HG03139 (cell line): ENCODE measurements around the gene UQCC5.

Source experiments
- ATAC-seq: cut with Tn5 transposase; IDR thresholded peaks from one replicate; pipeline ENCODE4 v1.9.1; 2021; ENCODE audit not compliant: unreplicated experiment

UQCC5 gene

DNA sequence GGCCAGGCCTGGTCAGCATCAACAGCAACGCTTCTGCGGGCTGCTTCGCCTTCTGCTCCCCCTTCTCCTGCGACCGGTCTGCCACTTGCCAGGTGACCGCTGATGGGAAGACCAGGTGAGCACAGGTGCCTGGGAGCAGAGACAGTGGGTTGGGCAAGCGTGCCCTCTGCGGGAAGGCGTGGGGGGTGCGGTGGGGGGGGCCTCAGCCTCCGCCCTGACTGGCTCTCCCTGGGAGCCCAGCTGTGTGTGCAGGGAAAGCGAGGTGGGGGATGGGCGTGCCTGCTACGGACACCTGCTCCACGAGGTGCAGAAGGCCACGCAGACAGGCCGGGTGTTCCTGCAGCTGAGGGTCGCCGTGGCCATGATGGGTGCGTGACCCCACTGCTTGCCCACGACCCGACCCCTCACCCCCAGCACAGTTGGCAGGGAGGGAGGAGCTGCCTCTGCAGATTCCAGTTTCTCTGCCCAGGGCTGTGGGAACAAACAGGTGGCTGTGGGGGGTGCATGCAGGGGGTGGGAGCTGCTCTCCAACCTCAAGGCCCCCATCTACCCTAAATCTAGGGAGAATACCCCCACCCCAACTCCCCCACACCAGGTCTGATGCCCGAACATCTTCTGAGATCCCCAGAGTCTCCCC lies 32.5 kb upstream of the UQCC5 start:
- no peak for ATAC-seq

DNA sequence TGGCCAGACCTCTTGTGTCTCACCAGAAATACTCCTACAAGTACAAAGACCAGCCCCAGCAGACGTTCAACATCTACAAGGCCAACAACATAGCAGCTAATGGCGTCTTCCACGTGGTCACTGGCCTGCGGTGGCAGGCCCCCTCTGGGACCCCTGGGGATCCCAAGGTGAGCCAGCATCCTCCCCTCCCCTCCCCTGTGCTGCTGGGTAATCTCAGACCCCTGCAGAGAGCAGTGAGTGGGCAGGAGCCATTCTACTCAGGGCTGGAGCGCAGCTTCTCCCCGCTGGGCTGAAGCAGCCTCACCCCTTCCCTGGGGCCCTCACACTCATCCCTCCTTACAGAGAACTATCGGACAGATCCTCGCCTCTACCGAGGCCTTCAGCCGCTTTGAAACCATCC lies 31.4 kb upstream of the UQCC5 start:
- no peak for ATAC-seq

DNA sequence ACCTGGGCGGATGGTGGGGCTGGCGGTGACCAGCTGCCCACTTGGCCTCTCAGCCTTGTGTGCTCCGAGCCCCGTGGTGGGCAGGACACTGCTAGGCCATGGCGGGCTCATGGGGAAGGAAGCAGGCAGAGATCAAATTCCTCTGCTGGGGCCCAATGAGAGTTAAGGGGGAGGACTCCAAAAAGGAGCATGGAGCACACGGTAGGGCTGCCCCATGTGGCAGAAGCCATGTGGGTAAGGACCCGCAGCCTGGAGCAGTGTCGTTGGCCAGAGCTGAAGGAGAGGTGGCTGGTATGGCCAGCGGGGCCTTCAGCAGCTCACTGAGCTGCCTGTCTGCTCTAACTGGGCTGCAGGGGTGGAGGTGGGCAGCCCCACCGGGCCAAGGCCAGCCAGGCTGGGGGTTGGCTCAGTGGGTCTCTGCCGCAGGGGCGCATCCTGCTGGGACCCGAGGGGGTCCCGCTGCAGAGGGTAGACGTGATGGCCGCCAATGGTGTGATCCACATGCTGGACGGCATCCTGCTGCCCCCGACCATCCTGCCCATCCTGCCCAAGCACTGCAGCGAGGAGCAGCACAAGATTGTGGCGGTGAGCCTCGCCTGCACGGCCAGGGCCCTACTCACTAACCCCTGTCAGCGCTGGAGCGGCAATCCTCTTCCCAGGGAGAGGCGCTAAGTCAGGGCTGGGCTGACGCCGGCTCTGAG lies 30.0 kb upstream of the UQCC5 start:
- no peak for ATAC-seq

DNA sequence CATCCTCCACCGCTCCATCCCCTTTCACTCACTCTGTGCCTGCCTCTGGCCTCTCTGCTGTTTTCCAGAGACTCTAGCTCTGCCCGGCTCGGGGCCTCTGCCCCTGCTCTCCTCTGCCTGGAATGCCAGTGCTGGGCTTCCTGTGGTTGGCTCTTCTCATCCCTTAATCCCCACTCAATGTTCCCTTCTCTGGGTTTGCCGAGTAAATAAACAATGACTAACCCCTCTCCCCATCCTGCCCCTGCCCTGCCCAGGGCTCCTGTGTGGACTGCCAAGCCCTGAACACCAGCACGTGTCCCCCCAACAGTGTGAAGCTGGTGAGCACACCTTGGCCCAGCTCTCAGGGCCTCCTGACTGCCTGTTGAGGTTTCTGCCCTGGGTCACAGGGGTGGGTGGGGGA lies 29.0 kb upstream of the UQCC5 start:
- ATAC-seq, result no peak

DNA sequence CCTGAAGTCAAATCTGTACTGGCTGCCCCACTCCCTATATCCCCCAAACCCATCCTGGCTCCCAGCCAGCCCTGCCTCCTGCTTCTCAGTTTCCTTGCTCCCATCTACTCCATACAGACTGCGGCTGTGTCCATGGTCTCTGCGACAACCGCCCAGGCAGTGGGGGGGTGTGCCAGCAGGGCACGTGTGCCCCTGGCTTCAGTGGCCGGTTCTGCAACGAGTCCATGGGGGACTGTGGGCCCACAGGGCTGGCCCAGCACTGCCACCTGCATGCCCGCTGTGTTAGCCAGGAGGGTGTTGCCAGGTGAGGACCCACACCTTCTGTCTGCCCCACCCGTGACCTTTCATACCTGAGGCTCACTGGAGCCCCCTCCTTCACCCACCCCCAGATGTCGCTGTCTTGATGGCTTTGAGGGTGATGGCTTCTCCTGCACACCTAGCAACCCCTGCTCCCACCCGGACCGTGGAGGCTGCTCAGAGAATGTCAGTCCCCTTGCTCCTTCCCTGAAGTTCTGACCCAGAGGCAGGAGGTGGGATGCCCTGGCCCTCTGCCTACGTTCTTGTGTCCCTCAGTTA lies 26.6 kb upstream of the UQCC5 start:
- no peak for ATAC-seq

DNA sequence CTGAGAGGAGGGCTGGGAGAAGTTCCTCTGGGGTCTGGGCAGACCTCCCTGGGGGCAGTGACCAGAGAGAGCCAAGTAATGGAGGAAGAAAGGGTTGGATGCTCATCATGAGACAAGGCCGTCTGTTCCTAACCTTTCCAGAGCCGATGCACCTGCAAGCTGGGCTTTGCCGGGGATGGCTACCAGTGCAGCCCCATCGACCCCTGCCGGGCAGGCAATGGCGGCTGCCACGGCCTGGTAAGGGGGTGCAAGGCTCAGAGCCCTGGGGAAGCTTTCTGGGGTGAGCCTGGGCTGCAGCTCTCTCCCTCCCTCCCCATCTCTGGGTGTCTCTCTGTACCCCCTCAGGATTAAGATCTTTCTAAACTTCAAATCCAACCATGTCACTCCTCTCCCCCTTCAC lies 24.9 kb upstream of the UQCC5 start:
- no peak for ATAC-seq

DNA sequence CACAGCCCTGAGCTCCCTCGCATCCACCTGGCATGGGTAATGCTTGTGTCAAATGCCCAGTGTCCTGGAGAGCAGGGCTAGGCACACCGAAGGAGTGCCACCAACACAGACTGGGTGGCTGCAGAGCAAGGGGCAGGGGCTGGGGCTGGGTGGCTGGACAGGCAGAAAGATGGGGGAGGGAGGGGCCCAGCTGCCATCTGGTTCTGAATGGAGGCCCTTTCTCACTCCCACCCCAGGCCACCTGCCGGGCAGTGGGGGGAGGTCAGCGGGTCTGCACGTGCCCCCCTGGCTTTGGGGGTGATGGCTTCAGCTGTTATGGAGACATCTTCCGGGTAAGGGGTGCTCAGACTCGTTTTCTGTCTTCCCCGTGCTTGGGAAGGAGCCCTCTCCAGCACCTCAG lies 24.3 kb upstream of the UQCC5 start:
- ATAC-seq, result no peak

DNA sequence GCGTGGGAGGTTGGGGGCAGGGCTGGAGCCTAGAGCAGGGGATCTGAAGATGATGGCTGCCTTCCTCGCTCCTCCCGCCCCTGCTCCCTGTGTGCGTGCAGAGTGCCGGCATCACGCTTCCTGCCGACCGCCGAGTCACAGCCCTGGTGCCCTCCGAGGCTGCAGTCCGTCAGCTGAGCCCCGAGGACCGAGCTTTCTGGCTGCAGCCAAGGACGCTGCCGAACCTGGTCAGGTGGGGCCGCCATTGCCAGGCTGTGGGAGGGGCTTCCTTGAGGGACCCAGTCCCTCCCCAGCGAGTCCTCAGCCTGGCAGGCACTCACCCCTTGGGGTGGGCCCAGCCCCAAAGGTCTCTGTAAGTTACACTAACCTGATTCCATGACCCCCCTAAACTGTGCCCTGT lies 23.7 kb upstream of the UQCC5 start:
- no peak for ATAC-seq

DNA sequence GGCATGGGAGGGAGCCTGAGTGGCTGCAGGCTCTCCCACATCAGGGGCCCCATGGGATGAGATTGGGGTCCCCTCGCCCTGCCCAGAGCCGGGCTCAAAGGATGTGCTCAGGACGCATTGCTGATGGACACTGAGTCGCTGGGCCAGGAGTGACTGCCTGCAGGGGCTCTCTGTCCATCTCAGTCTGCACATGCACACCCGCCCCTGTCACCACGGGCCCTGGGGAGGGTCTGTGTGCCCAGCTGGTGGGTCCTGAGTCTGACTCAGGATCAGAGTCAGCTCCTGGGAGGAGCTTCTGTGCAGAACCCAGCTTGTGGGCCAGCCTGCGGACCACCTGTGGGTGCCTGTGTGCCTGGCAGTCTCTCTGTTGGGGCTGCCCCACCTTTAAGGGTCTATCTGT lies 23.1 kb upstream of the UQCC5 start:
- ATAC-seq, result no peak

DNA sequence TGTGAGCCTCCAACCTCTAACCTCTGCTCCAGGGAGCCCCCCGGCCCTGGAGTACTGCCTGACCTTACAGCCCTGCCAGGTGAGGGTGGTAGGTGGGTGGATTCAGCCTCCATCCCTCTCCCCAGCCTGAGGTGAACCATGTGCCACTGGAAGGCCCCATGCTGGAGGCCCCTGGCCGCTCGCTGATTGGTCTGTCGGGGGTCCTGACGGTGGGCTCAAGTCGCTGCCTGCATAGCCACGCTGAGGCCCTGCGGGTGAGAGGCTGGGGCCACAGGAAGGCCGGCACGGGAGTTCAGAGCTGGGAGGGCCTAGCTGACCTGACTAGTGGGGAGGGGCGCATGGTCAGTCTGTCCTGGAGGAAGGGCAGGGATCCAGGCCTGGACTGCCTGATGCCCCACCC lies 21.8 kb upstream of the UQCC5 start:
- ATAC-seq, result no peak

DNA sequence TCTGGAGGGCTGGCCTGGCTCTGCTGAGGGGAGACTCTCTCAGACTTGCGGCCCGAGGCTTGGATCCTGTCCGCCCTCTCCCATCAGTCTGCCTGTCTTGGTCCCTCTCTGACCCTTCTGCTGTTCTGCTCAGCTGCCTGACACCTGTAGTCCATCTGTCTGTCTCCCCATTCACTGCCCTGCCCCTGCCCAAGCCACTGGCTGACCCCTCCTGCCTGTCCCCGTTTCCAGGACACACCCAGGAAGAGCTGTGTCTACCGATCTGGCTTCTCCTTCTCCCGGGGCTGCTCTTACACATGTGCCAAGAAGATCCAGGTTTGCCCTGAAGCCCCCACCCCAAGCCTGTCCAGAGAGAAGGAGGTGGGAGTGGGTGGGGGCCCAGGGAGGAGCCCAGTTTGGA lies 21.2 kb upstream of the UQCC5 start:
- no peak for ATAC-seq

DNA sequence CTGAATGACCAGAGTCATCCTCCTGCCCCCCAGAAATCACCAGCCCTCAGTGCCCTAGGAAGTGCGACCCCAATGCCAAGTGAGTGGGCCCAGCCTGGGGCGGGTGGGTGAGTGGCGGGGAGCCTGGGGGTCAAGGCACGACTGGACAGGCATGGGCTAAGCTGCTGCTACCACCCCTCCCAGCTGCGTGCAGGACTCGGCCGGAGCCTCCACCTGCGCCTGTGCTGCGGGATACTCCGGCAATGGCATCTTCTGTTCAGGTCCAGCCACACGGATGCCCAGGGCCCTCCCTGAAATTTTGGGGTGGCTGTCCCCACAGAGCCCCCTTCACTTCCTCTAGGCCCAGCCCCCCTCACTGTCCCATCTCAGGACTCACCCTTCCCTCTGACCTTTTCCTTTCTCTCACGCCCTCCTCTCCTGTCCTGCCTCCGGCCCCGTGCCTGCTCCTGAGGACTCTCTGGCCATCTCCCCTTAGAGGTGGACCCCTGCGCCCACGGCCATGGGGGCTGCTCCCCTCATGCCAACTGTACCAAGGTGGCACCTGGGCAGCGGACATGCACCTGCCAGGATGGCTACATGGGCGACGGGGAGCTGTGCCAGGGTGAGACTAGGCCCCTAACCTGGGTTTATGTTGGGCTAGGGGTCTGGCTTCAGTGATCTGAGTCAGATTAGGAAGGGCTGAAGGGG lies 19.8 kb upstream of the UQCC5 start:
- ATAC-seq, result no peak

DNA sequence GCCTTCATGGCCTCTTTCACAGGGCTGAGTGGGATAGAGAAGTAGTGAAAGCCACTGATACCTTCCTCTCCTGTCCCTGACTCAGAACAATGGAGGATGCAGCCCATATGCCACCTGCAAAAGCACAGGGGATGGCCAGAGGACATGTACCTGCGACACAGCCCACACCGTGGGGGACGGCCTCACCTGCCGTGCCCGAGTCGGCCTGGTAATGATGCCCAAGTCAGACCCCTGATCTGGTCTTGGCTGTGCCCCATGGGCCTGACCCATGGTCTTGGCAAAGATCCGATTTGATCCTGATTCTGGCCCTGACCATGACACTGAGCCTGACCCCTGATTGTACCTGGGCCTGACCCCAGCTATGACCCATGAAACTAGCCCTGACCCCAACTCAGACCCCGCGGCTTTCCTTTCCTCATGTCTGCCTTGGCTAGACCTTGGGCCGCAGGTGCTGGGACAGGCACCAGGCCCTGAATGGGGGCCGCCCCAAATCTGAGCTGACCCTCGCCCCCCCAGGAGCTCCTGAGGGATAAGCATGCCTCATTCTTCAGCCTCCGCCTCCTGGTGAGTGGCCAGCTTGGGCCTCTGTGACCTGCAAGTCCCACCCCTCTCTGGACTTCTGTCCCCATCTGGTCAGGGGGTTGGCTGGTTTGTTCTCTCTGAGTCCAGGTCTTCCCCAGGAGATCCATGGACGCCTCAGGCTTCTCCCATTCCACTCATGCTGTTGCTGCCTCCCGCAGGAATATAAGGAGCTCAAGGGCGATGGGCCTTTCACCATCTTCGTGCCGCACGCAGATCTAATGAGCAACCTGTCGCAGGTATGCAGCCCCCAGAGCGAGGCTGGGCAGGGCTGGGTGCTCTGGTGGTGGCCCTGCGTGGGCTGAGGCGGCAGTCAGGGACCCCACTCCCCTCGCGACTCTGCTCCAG lies 18.3 kb upstream of the UQCC5 start:
- no peak for ATAC-seq

DNA sequence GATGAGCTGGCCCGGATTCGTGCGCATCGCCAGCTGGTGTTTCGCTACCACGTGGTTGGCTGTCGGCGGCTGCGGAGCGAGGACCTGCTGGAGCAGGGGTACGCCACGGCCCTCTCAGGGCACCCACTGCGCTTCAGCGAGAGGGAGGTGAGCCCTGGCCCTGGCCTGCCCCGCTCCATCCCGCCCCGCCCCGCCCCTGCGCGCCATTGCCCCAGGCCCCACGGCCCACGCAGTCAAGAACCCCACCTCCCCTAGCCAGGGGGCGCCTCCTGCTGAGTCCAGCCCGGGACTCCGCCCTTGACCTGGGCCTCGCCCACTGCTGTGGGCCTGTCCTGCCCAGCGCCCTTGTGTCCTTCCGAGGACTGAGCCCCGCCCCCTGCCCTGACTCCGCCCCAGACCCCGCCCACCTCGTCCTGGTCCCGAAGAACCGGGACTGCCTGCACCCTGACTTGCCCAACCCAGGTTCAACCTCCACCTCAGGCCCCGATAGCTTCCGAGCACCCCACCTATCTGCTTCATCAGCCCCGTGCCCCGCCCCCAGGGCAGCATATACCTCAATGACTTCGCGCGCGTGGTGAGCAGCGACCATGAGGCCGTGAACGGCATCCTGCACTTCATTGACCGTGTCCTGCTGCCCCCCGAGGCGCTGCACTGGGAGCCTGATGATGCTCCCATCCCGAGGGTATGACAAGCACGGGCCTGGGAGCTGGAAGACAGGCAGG lies 17.5 kb upstream of the UQCC5 start:
- ATAC-seq, result no peak

DNA sequence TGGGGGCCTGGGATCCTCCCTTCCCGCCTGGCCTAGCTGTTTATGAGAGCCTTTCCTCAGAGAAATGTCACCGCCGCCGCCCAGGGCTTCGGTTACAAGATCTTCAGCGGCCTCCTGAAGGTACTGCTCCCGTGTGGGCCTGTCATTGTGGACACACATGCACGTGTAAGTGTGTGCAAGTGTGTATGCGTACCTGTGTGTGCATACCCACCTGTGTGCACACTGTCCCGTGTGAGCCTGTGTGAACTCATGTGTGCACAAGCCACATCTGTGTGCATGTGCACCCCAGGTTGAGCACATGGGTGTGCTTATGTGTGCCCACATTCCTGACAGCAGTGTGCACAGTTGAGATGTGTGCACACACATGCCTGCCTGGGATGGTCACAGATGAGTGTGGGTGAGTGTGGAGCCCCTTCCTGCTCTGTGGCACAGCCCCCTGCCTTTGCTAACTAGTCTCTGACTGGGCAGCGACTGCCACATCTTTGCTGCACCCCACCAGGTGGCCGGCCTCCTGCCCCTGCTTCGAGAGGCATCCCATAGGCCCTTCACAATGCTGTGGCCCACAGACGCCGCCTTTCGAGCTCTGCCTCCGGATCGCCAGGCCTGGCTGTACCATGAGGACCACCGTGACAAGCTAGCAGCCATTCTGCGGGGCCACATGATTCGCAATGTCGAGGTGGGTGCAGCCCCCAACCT lies 16.8 kb upstream of the UQCC5 start:
- ATAC-seq, result no peak

DNA sequence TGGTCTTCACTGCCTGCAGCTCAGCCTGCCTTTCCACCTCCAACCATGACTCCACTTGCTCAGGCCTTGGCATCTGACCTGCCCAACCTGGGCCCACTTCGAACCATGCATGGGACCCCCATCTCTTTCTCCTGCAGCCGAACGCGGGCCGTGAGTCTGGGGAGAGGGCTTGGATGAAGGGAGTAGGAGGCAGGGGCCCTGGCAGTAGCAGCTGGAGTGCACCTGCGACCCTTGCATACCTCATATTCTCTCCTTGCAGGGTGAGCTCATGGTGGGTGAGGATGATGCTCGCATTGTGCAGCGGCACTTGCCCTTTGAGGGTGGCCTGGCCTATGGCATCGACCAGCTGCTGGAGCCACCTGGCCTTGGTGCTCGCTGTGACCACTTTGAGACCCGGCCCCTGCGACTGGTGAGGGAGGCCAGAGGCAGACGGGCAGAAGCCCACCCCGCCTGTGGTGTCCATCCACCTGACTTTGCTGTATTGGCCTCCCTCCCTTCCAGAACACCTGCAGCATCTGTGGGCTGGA lies 16.2 kb upstream of the UQCC5 start:
- ATAC-seq, result no peak

DNA sequence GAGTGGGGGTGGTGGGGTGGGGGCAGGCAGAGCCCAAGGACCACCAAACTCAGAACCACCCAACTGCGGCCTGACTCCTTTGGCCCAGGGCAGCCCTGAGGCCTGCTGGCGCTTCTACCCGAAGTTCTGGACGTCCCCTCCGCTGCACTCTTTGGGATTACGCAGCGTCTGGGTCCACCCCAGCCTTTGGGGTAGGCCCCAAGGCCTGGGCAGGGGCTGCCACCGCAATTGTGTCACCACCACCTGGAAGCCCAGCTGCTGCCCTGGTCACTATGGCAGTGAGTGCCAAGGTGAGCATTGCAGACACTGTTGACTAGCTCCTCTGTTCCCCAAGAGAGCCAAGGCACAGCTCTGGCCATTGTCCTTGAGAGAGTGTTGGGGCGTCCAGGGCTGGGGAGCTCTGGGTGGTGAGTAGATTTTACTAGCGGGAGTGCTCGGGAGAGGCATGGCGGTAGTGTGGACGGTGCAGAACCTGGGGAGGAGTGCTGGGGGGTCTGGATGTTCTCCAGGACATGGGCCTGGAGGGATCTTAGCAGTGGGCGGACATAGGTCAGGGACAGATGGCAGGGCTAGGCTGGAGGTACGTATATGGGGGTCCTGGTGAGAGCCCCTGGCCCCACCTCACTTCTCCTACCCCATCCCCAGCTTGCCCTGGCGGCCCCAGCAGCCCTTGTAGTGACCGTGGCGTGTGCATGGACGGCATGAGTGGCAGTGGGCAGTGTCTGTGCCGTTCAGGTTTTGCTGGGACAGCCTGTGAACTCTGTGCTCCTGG lies 15.5 kb upstream of the UQCC5 start:
- ATAC-seq, result no peak

DNA sequence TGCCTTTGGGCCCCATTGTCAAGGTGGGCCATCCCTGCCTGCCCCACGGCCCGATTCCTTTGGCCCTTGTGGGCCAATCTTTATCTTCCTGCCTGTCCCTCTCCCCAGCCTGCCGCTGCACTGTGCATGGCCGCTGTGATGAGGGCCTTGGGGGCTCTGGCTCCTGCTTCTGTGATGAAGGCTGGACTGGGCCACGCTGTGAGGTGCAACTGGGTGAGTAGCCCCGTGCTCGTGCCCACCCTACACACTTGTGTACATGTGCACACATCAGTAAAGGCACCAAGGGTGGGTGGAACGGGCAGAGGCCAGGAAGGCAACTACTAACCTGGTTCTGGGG lies 14.9 kb upstream of the UQCC5 start:
- no peak for ATAC-seq
